Ishikawa (cell line): Measurements from ENCODE around the gene NEGR1.

Experiments used
- CEBPB ChIP-seq: IDR thresholded peaks from 2 replicates; pipeline ENCODE4 v1.6.1; 2012
- EP300 ChIP-seq: IDR thresholded peaks from 2 replicates; pipeline ENCODE4 v1.6.1; 2012; ENCODE audit warnings: borderline replicate concordance
- NFIC ChIP-seq: IDR thresholded peaks from 2 replicates; pipeline ENCODE4 v1.6.1; 2012
- TAF1 ChIP-seq: IDR thresholded peaks from 2 replicates; pipeline ENCODE4 v1.6.1; 2012; ENCODE audit warnings: low read depth, mild to moderate bottlenecking
- TF ChIP-seq, protein P1 (sequence below): IDR thresholded peaks from 2 replicates; pipeline ENCODE4 v1.6.1; 2012; ENCODE audit warnings: low read depth, mild to moderate bottlenecking

DNA sequence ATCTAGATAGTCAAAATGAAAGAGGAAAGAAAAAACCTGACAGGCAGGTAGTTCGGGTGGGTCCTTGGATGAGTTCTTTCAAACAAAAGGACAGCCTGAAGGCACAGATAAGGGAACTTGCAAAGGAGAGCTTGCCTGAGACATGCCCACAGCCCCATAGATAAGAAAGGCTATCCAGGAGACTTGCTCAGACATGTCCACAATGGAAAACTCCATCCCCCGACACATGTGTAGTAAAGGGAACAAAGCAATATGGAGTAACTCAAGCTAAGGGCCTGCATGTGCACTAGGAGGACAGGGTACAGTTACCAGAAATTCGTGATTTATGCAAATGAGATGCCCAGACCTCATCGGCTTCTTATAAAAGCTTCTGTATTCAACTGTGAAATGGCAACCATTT lies 281.5 kb downstream of the NEGR1 start:
- no peak for TF ChIP-seq NFIC
- TF ChIP-seq CEBPB, result no peak
- TF ChIP-seq, protein P1, sequence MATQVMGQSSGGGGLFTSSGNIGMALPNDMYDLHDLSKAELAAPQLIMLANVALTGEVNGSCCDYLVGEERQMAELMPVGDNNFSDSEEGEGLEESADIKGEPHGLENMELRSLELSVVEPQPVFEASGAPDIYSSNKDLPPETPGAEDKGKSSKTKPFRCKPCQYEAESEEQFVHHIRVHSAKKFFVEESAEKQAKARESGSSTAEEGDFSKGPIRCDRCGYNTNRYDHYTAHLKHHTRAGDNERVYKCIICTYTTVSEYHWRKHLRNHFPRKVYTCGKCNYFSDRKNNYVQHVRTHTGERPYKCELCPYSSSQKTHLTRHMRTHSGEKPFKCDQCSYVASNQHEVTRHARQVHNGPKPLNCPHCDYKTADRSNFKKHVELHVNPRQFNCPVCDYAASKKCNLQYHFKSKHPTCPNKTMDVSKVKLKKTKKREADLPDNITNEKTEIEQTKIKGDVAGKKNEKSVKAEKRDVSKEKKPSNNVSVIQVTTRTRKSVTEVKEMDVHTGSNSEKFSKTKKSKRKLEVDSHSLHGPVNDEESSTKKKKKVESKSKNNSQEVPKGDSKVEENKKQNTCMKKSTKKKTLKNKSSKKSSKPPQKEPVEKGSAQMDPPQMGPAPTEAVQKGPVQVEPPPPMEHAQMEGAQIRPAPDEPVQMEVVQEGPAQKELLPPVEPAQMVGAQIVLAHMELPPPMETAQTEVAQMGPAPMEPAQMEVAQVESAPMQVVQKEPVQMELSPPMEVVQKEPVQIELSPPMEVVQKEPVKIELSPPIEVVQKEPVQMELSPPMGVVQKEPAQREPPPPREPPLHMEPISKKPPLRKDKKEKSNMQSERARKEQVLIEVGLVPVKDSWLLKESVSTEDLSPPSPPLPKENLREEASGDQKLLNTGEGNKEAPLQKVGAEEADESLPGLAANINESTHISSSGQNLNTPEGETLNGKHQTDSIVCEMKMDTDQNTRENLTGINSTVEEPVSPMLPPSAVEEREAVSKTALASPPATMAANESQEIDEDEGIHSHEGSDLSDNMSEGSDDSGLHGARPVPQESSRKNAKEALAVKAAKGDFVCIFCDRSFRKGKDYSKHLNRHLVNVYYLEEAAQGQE, result no peak
- no peak for TF ChIP-seq EP300
- no peak for TF ChIP-seq TAF1
